GM12891 (cell line): ENCODE results near the gene ZNF577.

Experiments used
- POLR2AphosphoS5 ChIP-seq: IDR thresholded peaks from 2 replicates; pipeline ENCODE4 v1.6.1; 2011; ENCODE audit warnings: low read depth, low read length, control low read depth
- TAF1 ChIP-seq: IDR thresholded peaks from 2 replicates; pipeline ENCODE4 v1.6.1; 2011; ENCODE audit warnings: low read depth, low read length, control low read depth

DNA sequence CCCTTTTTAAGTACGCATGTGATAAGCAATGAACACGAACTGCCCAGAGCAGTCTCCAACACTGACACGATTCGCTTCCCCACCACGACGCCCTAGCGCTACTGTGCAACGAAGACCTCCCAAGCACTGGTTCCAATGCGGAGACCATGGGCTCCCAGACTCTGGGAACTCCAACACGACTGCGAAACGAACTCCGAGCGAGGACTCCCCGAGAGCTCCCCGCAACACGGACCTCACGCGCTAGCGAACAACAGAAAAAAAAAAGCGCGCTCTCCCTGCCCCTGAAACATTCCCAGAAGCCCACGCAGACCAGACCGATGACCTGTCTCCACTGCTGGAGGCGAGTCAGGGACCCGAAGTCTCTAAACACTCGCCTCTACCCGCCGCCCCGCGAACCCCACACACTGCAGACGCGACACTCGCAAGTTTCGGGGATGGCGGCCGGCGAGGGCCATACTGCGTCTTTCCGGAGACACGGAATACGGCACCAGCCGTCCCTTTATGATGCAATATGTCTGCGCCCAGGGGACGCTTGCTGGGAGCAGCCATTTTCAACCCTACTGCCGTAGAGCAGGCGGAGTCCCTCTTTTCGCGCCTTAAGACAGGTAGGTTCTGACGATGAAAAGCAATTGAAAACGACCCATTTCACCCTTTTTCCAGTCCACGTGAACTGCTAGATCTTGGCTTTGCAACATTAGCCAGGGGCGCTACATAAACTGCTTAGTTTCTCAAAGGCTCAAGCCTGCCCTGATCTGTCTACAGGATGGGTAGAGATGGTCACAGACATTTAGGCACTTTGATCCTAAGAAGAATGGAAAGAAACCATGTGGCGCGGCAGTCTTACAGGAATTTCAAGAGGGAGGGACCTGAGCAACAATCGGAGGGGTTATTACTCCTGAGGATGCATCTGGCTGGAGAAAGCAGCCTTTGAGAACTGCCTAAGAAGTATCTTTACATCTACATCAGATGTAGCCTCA is at the start of gene ZNF577:
- no peak for TF ChIP-seq POLR2AphosphoS5
- no peak for TF ChIP-seq TAF1
